Keratinocyte (primary cell): ENCODE data around the gene RGS17.

Source experiments
- CTCF ChIP-seq, 3 experiments: IDR thresholded peaks in 1 of 3; conservative IDR thresholded peaks in 1 of 3; optimal IDR thresholded peaks in 1 of 3; 2 replicates in 2 of 3; 3 replicates in 1 of 3; pipeline versions ENCODE3 to v1.5.1; 2011; ENCODE audit warnings: low read length in 3 of 3, mild to moderate bottlenecking in 3 of 3, moderate library complexity in 2 of 3, control low read depth in 1 of 3, inconsistent platforms in 1 of 3; ENCODE audit not compliant: insufficient read depth in 2 of 3; ENCODE audit errors: extremely low read depth in 1 of 3
- EZH2 ChIP-seq: IDR thresholded peaks from one replicate; pipeline ENCODE4 v1.6.1; 2012; ENCODE audit warnings: inconsistent platforms, mild to moderate bottlenecking, low read length, moderate library complexity

DNA sequence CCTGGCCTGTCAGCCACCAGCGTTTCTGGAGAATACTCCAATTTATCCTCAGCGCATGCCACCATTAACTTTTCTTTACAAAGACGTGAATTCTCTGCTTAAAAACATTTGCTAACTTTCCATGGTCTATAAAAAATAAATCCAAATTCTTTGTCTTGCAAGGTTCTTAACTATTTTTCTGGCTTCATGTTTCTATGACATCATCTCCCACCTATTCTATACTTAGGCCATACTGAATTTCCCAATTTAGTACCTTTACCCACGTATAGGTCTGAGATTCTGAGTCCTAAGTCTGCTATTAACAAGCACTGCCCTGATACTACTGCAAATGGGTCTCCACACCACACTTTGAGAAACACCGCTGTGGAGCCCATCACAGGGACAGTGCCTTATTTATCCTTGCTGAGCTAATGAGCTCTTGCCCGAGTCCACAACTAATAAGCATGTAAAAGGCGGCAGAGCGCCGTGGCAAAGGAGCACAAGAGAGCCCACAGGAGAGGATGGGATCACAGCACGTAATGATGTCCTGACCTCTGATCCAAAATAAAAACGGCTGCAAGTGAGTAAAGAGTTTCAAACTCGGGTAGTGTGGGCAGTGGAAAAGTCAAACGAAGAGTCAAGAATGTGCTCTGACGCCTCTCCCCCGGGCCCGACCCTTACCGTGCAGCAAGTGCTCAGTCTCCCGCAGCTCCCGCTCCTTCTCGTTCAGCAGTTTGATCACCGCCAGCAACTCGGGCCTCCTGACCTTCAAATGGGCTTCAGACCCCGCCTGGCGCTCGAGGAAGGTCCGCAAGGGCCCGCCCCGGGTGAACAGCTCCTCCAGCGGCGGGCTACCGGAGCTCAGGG lies 129.1 kb downstream of the RGS17 start:
- TF ChIP-seq CTCF (optimal IDR thresholded peaks at IDR 0.05 in 1 of 3, IDR thresholded peaks at IDR 0.05 in 1 of 3, conservative IDR thresholded peaks at IDR 0.05 in 1 of 3; ENCODE audit: extremely low read depth in 1 of 3, insufficient read depth in 2 of 3, low read length in 3 of 3) = no peak
- TF ChIP-seq EZH2 = no peak
